WTC11 (cell line): Measurements from ENCODE around the gene PRRC2C. TPM values are rescaled to one million over a fixed set of nuclear protein-coding genes. Genes with fewer than 3 reads are reported as not detected.

Source experiments
- ATAC-seq: fragments of 200-7000 bp; cut with Tn5 transposase; 2 replicates; pipeline ENCODE4 v1.10.0; 2021; ENCODE audit warnings: mild to moderate bottlenecking, moderate library complexity
- CTCF ChIA-PET: fragments of 300-600 bp; sonication (Branson Sonifier 250); formaldehyde crosslinking; loops from one replicate; lab custom pipeline; 2021; ENCODE audit warnings: antibody characterized with exemption; lab: Charles Lee
- POLR2A ChIA-PET: fragments of 350-600 bp; sonication (Branson Sonifier 250); formaldehyde crosslinking; loops from one replicate; lab custom pipeline; 2021; ENCODE audit warnings: antibody characterized with exemption; lab: Charles Lee
- DNase-seq: peaks from one replicate; pipeline ENCODE4 v3.0.0; 2021; ENCODE audit warnings: low spot score
- H3K27ac Mint-ChIP-seq: 2 replicates; pipeline ENCODE4 v1.8.0; 2021; ENCODE audit warnings: mixed read lengths
- H3K27me3 Mint-ChIP-seq: 2 replicates; pipeline ENCODE4 v1.8.0; 2021; ENCODE audit warnings: low read depth, mild to moderate bottlenecking, moderate library complexity, mixed read lengths
- H3K36me3 Mint-ChIP-seq: 2 replicates; pipeline ENCODE4 v1.8.0; 2021; ENCODE audit warnings: mixed read lengths
- H3K4me1 Mint-ChIP-seq: 2 replicates; pipeline ENCODE4 v1.8.0; 2022; ENCODE audit warnings: mixed read lengths
- H3K4me3 Mint-ChIP-seq: 2 replicates; pipeline ENCODE4 v1.8.0; 2021; ENCODE audit warnings: mild to moderate bottlenecking, moderate library complexity, mixed read lengths
- H3K9me3 Mint-ChIP-seq: 2 replicates; pipeline ENCODE4 v1.8.0; 2021; ENCODE audit warnings: mixed read lengths
- ARID4B ChIP-seq: sonication (generic); formaldehyde crosslinking; IDR thresholded peaks from 2 replicates; pipeline ENCODE4 v1.8.0; 2023; ENCODE audit warnings: missing genetic modification reagents, mild to moderate bottlenecking, borderline replicate concordance
- ATF2 ChIP-seq: sonication (generic); formaldehyde crosslinking; IDR thresholded peaks from 2 replicates; pipeline ENCODE4 v1.8.1; 2022; ENCODE audit warnings: low read depth, missing genetic modification reagents, borderline replicate concordance
- CREM ChIP-seq: sonication (generic); formaldehyde crosslinking; IDR thresholded peaks from 2 replicates; pipeline ENCODE4 v1.8.1; 2022; ENCODE audit warnings: mild to moderate bottlenecking, missing genetic modification reagents, moderate library complexity
- EMX1 ChIP-seq: fragments of 250-450 bp; sonication (Bioruptor Pico); IDR thresholded peaks from 2 replicates; pipeline ENCODE4 v1.8.0; 2021; ENCODE audit warnings: mild to moderate bottlenecking
- GTF2I ChIP-seq: fragments of 250-450 bp; sonication (Bioruptor Pico); conservative IDR thresholded peaks from 2 replicates; pipeline ENCODE4 v1.4.0; 2021; ENCODE audit warnings: mild to moderate bottlenecking
- IRF2 ChIP-seq: sonication (generic); formaldehyde crosslinking; IDR thresholded peaks from 2 replicates; pipeline ENCODE4 v1.8.0; 2022; ENCODE audit warnings: low read depth, missing genetic modification reagents, borderline replicate concordance
- MAX ChIP-seq: sonication (generic); formaldehyde crosslinking; IDR thresholded peaks from 2 replicates; pipeline ENCODE4 v1.8.0; 2022; ENCODE audit warnings: mild to moderate bottlenecking, missing genetic modification reagents
- MLX ChIP-seq: sonication (generic); formaldehyde crosslinking; IDR thresholded peaks from 2 replicates; pipeline ENCODE4 v1.8.1; 2023; ENCODE audit warnings: mild to moderate bottlenecking, missing genetic modification reagents, moderate library complexity
- NR2C2 ChIP-seq: sonication (generic); formaldehyde crosslinking; IDR thresholded peaks from 2 replicates; pipeline ENCODE4 v1.8.0; 2022; ENCODE audit warnings: mild to moderate bottlenecking, missing genetic modification reagents
- NR3C1 ChIP-seq: sonication (generic); formaldehyde crosslinking; conservative IDR thresholded peaks from 2 replicates; pipeline ENCODE4 v1.8.1; 2023; ENCODE audit warnings: low read depth, mild to moderate bottlenecking, missing genetic modification reagents
- TP53 ChIP-seq: sonication (generic); formaldehyde crosslinking; IDR thresholded peaks from 2 replicates; pipeline ENCODE4 v1.8.1; 2023; ENCODE audit warnings: mild to moderate bottlenecking, missing genetic modification reagents
- ZNF219 ChIP-seq: sonication (generic); formaldehyde crosslinking; IDR thresholded peaks from 2 replicates; pipeline ENCODE4 v1.8.0; 2023; ENCODE audit warnings: missing genetic modification reagents, mild to moderate bottlenecking, borderline replicate concordance
- ZNF232 ChIP-seq: sonication (generic); formaldehyde crosslinking; IDR thresholded peaks from 2 replicates; pipeline ENCODE4 v1.8.0; 2022; ENCODE audit warnings: mild to moderate bottlenecking, missing genetic modification reagents
- ZNF396 ChIP-seq: fragments of 250-450 bp; sonication (Bioruptor Pico); IDR thresholded peaks from 2 replicates; pipeline ENCODE4 v1.8.0; 2021; ENCODE audit warnings: mild to moderate bottlenecking, moderate library complexity, borderline replicate concordance
- ZNF423 ChIP-seq: fragments of 250-450 bp; sonication (Bioruptor Pico); IDR thresholded peaks from 2 replicates; pipeline ENCODE4 v2.1.2; 2022; ENCODE audit warnings: mild to moderate bottlenecking, moderate library complexity
- ZNF512 ChIP-seq: sonication (generic); formaldehyde crosslinking; IDR thresholded peaks from 2 replicates; pipeline ENCODE4 v1.8.1; 2022; ENCODE audit warnings: missing genetic modification reagents, borderline replicate concordance
- total RNA-seq: library from RNA; stranded (reverse); gene quantifications from 3 replicates; pipeline ENCODE4 v1.2.3, GENCODE V29; 2021
- TF ChIP-seq, protein P1 (sequence below): sonication (generic); formaldehyde crosslinking; conservative IDR thresholded peaks from 2 replicates; pipeline ENCODE4 v1.8.1; 2023; ENCODE audit warnings: mild to moderate bottlenecking, low read depth, missing genetic modification reagents, moderate library complexity
- TF ChIP-seq, protein P2 (sequence below): sonication (generic); formaldehyde crosslinking; conservative IDR thresholded peaks from 2 replicates; pipeline ENCODE4 v1.8.1; 2022; ENCODE audit warnings: mild to moderate bottlenecking, missing genetic modification reagents
- TF ChIP-seq, protein P3 (sequence below): sonication (generic); formaldehyde crosslinking; IDR thresholded peaks from 2 replicates; pipeline ENCODE4 v1.8.1; 2023; ENCODE audit warnings: mild to moderate bottlenecking, missing genetic modification reagents, borderline replicate concordance

PRRC2C gene
- total RNA-seq, 1 experiment from 2014 or later, result 236 TPM

DNA sequence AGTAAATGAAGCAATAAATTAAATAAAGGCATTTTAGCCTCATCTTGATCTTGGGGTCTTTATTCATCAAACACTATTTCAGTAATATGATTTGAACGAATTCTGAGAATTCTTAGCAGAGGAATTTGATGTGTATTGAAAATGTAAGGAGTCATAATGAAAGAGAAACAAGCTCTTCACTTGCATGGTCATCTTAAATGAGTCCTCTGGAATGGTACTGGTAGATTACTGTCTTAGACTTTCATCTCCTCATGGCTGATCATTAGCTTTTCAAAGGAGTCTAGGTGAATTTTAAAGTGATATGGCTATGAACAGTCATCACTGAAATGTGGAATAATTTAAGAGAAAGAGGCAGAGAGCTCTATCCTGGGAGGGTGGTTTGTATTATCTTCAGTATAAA lies 30.0 kb downstream of the PRRC2C start:
- no peak overlapping the region for H3K4me3 Mint-ChIP-seq
- H3K9me3 Mint-ChIP-seq, result no peaks in the 10 kb centered on the region
- H3K27ac Mint-ChIP-seq, result no peak overlapping the region
- H3K4me1 Mint-ChIP-seq, result peaks cover 4% of the 10 kb centered on the region
- H3K36me3 Mint-ChIP-seq, result peaks cover 46% of the 10 kb centered on the region
- no peaks in the 10 kb centered on the region for H3K27me3 Mint-ChIP-seq
- no peak for ATAC-seq
- DNase-seq, result no peak
- POLR2A ChIA-PET, result no interaction called here
- CTCF ChIA-PET, result interaction anchor here (1.2 to 1.4 kb wide), 2 partner anchors 30 to 130 kb away, joined by 3 to 4 read pairs; partner anchors contain the start of gene PRRC2C
- TF ChIP-seq CREM (CRISPR knock-in tag), result no peak
- TF ChIP-seq ZNF423 (CRISPR knock-in tag), result no peak
- TF ChIP-seq TP53 (CRISPR knock-in tag), result no peak
- TF ChIP-seq NR2C2 (CRISPR knock-in tag), result no peak
- TF ChIP-seq IRF2 (CRISPR knock-in tag), result no peak
- no peak for TF ChIP-seq ARID4B (CRISPR knock-in tag)
- TF ChIP-seq EMX1, result no peak
- TF ChIP-seq, protein P1, sequence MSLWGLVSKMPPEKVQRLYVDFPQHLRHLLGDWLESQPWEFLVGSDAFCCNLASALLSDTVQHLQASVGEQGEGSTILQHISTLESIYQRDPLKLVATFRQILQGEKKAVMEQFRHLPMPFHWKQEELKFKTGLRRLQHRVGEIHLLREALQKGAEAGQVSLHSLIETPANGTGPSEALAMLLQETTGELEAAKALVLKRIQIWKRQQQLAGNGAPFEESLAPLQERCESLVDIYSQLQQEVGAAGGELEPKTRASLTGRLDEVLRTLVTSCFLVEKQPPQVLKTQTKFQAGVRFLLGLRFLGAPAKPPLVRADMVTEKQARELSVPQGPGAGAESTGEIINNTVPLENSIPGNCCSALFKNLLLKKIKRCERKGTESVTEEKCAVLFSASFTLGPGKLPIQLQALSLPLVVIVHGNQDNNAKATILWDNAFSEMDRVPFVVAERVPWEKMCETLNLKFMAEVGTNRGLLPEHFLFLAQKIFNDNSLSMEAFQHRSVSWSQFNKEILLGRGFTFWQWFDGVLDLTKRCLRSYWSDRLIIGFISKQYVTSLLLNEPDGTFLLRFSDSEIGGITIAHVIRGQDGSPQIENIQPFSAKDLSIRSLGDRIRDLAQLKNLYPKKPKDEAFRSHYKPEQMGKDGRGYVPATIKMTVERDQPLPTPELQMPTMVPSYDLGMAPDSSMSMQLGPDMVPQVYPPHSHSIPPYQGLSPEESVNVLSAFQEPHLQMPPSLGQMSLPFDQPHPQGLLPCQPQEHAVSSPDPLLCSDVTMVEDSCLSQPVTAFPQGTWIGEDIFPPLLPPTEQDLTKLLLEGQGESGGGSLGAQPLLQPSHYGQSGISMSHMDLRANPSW (CRISPR knock-in tag), result no peak
- no peak for TF ChIP-seq MAX
- no peak for TF ChIP-seq ZNF219 (CRISPR knock-in tag)
- no peak for TF ChIP-seq ZNF232 (CRISPR knock-in tag)
- no peak for TF ChIP-seq MLX (CRISPR knock-in tag)
- no peak for TF ChIP-seq ZNF396
- TF ChIP-seq GTF2I (CRISPR knock-in tag), result no peak
- no peak for TF ChIP-seq ATF2 (CRISPR knock-in tag)
- no peak for TF ChIP-seq NR3C1 (CRISPR knock-in tag)
- TF ChIP-seq, protein P2, sequence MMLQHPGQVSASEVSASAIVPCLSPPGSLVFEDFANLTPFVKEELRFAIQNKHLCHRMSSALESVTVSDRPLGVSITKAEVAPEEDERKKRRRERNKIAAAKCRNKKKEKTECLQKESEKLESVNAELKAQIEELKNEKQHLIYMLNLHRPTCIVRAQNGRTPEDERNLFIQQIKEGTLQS (CRISPR knock-in tag), result no peak
- TF ChIP-seq ZNF512 (CRISPR knock-in tag), result no peak
- TF ChIP-seq, protein P3, sequence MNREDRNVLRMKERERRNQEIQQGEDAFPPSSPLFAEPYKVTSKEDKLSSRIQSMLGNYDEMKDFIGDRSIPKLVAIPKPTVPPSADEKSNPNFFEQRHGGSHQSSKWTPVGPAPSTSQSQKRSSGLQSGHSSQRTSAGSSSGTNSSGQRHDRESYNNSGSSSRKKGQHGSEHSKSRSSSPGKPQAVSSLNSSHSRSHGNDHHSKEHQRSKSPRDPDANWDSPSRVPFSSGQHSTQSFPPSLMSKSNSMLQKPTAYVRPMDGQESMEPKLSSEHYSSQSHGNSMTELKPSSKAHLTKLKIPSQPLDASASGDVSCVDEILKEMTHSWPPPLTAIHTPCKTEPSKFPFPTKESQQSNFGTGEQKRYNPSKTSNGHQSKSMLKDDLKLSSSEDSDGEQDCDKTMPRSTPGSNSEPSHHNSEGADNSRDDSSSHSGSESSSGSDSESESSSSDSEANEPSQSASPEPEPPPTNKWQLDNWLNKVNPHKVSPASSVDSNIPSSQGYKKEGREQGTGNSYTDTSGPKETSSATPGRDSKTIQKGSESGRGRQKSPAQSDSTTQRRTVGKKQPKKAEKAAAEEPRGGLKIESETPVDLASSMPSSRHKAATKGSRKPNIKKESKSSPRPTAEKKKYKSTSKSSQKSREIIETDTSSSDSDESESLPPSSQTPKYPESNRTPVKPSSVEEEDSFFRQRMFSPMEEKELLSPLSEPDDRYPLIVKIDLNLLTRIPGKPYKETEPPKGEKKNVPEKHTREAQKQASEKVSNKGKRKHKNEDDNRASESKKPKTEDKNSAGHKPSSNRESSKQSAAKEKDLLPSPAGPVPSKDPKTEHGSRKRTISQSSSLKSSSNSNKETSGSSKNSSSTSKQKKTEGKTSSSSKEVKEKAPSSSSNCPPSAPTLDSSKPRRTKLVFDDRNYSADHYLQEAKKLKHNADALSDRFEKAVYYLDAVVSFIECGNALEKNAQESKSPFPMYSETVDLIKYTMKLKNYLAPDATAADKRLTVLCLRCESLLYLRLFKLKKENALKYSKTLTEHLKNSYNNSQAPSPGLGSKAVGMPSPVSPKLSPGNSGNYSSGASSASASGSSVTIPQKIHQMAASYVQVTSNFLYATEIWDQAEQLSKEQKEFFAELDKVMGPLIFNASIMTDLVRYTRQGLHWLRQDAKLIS, result no peak
